HG03108 (cell line): ENCODE results near the gene CTSW.
"Not testable (repeated sequence)": the region's sequence is repeated elsewhere in the genome, so short reads cannot be mapped to it uniquely, and the experiment has no call there.

Experiments
- ATAC-seq: cut with Tn5 transposase; IDR thresholded peaks from one replicate; pipeline ENCODE4 v1.9.1; 2021; ENCODE audit warnings: moderate library complexity; ENCODE audit not compliant: unreplicated experiment

CTSW gene

GRCh38 chr11:65879617-65880016 lies at the start of gene CTSW:
Gene CTSW, plus strand, starts transcription at chr11:65879837. Its CDS starts 18 bp downstream, at chr11:65879855.
- ATAC-seq: no peak

GRCh38 chr11:65832231-65832630 lies 47.4 kb upstream of the CTSW start:
- not testable (repeated sequence) for ATAC-seq

- peak; percentile 92 for ATAC-seq
These were observed 46.2 kb upstream of the CTSW start, which contains the start of gene SNX32 for GRCh38 chr11:65833297-65834030. Gene SNX32, plus strand, starts transcription at chr11:65833963. Its CDS starts 103 bp downstream, at chr11:65834066.

- ATAC-seq: no peak
These were observed 45.4 kb upstream of the CTSW start for GRCh38 chr11:65834202-65834601.

- ATAC-seq: no peak
These were observed 37.5 kb upstream of the CTSW start for GRCh38 chr11:65842144-65842543.

GRCh38 chr11:65843811-65844210 lies 35.8 kb upstream of the CTSW start:
- ATAC-seq: no peak

- ATAC-seq: no peak
These were observed 35.3 kb upstream of the CTSW start for GRCh38 chr11:65844231-65844872.

GRCh38 chr11:65847746-65848145 lies 31.9 kb upstream of the CTSW start:
- no peak for ATAC-seq

GRCh38 chr11:65848693-65849092 lies 30.9 kb upstream of the CTSW start:
- ATAC-seq: not testable (repeated sequence)

- no peak for ATAC-seq
These were observed 30.3 kb upstream of the CTSW start for GRCh38 chr11:65849366-65849765.

GRCh38 chr11:65849771-65850216 lies 29.8 kb upstream of the CTSW start:
- ATAC-seq: no peak

- no peak for ATAC-seq
These were observed 29.2 kb upstream of the CTSW start for GRCh38 chr11:65850217-65851082.

GRCh38 chr11:65851083-65851579 lies 28.5 kb upstream of the CTSW start:
- no peak for ATAC-seq

- no peak for ATAC-seq
These were observed 27.7 kb upstream of the CTSW start for GRCh38 chr11:65851811-65852507.

GRCh38 chr11:65852508-65853245 lies 27.0 kb upstream of the CTSW start:
- no peak for ATAC-seq

- ATAC-seq: no peak
These were observed 26.2 kb upstream of the CTSW start for GRCh38 chr11:65853246-65853979.

GRCh38 chr11:65854161-65854592 lies 25.5 kb upstream of the CTSW start:
- no peak for ATAC-seq

- ATAC-seq: no peak
These were observed 24.5 kb upstream of the CTSW start for GRCh38 chr11:65854852-65855837.
